ENCODE measurements around the gene NAB1.

The NAB1 gene

DNA sequence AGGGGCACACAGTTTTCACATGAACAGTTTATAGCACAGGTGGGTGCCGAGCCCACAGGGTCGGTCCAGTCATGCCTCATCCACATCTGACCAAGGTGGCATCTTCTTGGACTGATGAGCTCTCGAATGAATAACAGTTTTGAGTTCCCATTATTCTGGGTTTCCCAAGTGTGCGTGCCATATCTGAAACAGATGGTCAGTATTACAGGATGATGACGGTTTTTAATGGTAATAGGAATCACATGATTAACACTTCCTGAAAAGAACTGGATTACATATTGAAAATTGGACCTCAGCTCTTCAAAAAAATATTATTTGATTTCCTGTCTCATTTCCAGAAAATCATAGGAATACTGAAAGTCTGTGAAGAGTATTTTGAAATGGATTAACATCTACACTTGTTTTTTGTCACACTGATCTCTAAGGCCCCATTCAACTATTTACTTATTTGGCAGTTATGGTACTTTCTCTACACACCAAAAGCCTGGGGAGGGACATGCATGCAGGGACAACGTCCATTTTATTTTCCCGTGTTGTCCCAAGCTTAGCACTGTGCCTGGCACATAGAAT is 22.2 kb upstream of the NAB1 start:
- no peak for TF ChIP-seq CTCF (IDR thresholded peaks at IDR 0.05; ENCODE audit: low read depth, low read length, missing control alignments)
- Histone ChIP-seq H3K4me3 (ENCODE audit: low read depth, low read length) (no peak overlapping the region), H3K27me3 (replicated peaks) (no peaks in the 10 kb centered on the region), H3K27ac (no peak overlapping the region), H3K36me3 (replicated peaks) (no peaks in the 10 kb centered on the region)
- in situ Hi-C loops (cut with HindIII; ENCODE audit: low pct_ligation_motif_present, low sequenced_read_pairs) = no loop called here
- DNase-seq = no peak

GRCh38 chr2:190627448-190628412 is 21.2 kb upstream of the NAB1 start:
- Histone ChIP-seq H3K27me3 (replicated peaks) (no peaks in the 10 kb centered on the region), H3K27ac (no peak overlapping the region), H3K36me3 (replicated peaks) (no peaks in the 10 kb centered on the region), H3K4me3 (ENCODE audit: low read depth, low read length) (peak overlapping the region; percentile 55)
- TF ChIP-seq CTCF (IDR thresholded peaks at IDR 0.05; ENCODE audit: low read depth, low read length, missing control alignments) = no peak
- DNase-seq = no peak
- in situ Hi-C loops (cut with HindIII; ENCODE audit: low pct_ligation_motif_present, low sequenced_read_pairs) = no loop called here

- TF ChIP-seq CTCF (IDR thresholded peaks at IDR 0.05; ENCODE audit: low read depth, low read length, missing control alignments) = no peak
- H3K27ac ChIP-seq = no peak overlapping the region
Observed at GRCh38 chr2:190628591-190629319, 20.1 kb upstream of the NAB1 start.

GRCh38 chr2:190634381-190634780 is 14.5 kb upstream of the NAB1 start:
- TF ChIP-seq CTCF (IDR thresholded peaks at IDR 0.05; ENCODE audit: low read depth, low read length, missing control alignments) = no peak
- DNase-seq = no peak
- Histone ChIP-seq H3K36me3 (replicated peaks) (no peaks in the 10 kb centered on the region), H3K27me3 (replicated peaks) (no peaks in the 10 kb centered on the region), H3K27ac (no peak overlapping the region), H3K4me3 (ENCODE audit: low read depth, low read length) (no peak overlapping the region)
- in situ Hi-C loops (cut with HindIII; ENCODE audit: low pct_ligation_motif_present, low sequenced_read_pairs) = no loop called here

More at GRCh38 chr2:190628591-190629319, 20.1 kb upstream of the NAB1 start:
- Histone ChIP-seq H3K36me3 (replicated peaks) (no peaks in the 10 kb centered on the region), H3K27me3 (replicated peaks) (no peaks in the 10 kb centered on the region), H3K4me3 (ENCODE audit: low read depth, low read length) (no peak overlapping the region)
- no peak for DNase-seq
- in situ Hi-C loops (cut with HindIII; ENCODE audit: low pct_ligation_motif_present, low sequenced_read_pairs) = no loop called here

DNA sequence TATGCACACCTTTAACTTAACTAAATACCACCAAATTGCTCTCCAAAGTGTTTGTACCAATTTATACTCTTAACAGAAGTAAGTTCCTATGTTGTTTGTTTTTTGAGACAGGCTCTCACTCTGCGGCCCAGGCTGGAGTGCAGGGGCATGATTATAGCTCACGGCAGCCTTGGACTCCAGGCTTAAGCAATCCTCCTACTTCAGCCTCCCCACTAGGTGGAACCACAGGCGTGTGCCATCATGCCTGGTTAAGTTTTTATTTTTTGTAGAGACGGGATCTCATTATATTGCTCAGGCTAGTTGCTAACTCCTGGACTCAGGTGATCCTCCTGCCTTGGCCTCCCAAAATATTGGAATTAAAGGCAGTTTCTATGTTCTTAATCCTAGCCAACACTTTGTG is 13.1 kb upstream of the NAB1 start:
- Histone ChIP-seq H3K4me3 (ENCODE audit: low read depth, low read length) (no peak overlapping the region), H3K27ac (no peak overlapping the region), H3K27me3 (replicated peaks) (no peaks in the 10 kb centered on the region), H3K36me3 (replicated peaks) (no peaks in the 10 kb centered on the region)
- no peak for DNase-seq
- TF ChIP-seq CTCF (IDR thresholded peaks at IDR 0.05; ENCODE audit: low read depth, low read length, missing control alignments) = peak; percentile 53
- in situ Hi-C loops (cut with HindIII; ENCODE audit: low pct_ligation_motif_present, low sequenced_read_pairs) = no loop called here

All from brain microvascular endothelial cell (primary cell).